HG02759 (cell line): Measurements from ENCODE around the gene PRDM15.

ENCODE experiments used
- ATAC-seq: cut with Tn5 transposase; IDR thresholded peaks from one replicate; pipeline ENCODE4 v1.9.1; 2021; ENCODE audit warnings: mild to moderate bottlenecking, moderate library complexity; ENCODE audit not compliant: unreplicated experiment

Gene PRDM15

DNA sequence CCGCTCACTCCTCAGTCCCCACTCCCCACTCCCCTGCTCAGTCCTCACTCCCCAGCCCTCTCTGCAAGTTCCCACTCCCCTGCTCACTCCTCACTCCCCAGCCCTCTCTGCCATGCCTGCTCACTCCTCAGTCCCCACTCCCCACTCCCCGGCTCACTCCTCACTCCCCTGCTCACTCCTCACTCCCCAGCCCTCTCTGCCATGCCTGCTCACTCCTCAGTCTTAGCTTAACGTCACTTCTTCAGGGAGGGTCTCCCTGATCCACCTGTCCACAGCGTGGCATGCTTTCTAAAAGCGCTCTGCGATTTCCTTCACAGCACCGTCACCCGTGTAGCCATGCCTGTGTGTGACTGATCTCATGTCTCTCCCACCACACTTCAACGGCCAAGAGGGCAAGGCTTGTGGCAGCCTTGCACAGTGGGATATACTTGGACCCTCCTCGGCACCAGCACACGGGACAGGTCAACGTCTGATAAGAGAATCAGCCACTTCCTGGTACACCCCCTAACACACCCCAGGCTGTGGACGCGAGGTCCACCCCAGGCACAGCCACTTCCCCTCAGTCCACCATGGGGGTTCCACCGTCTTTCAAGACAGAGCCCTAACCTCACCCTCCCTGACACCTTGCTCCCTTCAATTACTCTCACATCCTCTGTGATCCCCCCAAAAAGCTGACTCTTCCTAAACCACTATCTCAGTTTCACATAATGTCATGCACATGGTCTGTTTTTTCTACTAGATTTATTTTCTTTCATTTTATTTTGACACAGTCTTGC lies 14.0 kb downstream of the PRDM15 start:
- ATAC-seq, result peak; percentile 65

DNA sequence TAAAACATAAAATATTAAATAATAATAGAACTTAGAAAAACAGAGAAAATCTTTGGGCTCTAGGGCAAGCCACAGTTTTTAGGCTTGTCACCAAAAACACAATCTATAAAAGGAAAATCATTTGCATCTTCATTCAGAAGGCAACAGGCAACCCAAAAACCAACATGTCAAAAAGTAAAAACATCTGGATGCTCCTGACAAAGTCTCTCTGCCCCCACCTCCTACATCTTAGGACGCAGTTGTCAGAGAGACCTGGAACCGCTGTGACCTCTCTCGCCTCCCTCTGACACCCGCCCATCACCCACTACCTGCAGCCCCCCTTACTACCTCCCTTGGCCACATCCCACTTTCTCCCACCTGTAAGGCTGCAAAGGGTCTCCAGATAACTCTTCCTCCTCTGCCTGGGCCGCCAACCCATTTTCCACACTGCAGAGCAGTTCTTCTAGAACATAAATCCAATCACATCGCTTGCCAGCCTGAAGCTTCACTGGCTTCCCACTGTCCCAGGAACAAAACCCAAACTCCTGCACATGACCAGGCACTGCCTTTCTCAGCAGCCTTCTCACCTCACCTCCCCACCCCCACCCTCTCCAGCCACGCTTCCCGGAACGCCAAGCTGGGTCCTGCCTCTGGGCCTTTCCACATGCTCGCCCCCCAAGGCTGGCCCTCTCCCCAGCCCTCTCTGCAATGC lies 14.7 kb downstream of the PRDM15 start:
- ATAC-seq, result no peak

DNA sequence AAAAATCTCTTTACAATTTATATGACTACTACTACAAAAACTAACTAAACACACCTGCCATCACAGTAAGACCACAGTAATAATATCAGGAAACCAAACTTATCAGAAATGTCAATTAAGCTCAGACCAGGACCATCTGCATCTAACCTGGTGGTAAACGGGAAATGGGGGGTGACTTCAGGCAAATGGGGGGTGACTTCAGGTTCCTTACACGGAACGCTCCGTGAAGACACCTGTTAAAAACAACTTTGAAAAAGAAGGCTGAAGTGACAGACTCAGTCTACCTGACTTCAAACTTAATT lies 15.8 kb downstream of the PRDM15 start:
- no peak for ATAC-seq

DNA sequence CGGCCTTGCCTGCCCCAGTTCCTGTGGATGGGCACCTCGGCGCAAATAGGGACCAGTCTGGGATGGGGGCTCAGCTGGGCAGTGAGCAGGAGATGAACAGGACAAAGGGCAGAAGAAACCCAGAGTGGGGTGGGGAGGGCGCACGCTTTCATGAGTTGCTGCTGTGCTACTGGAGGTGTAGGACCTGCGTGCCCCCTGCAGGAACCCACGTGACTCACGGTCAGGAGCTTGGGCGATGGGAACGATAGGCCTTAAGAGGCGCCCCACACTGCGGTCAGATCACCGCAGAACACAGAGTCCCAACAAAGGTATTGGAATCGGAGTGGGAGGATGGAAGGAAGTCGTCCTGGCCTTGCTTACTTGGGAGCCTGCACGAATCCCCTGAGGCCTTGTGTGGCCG lies 17.2 kb downstream of the PRDM15 start:
- ATAC-seq, result no peak

DNA sequence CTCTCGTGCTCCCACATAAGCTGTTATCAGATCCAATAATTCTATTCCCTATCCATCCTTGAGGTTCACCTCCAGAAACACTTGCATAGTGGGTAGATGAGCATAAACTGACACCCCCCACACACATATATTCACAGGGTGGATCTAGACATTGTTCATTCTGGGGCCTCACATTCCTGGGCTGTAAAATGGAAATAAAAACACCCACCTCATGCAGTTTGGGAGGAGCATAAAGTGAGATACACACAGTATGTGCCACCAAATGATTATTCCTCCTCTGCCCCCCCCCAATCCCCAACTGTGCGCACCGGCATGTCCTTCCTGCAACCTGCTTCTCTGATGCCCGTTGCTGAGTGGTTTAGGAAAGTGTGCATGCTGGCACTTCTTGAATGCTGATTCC lies 17.9 kb downstream of the PRDM15 start:
- ATAC-seq, result no peak

DNA sequence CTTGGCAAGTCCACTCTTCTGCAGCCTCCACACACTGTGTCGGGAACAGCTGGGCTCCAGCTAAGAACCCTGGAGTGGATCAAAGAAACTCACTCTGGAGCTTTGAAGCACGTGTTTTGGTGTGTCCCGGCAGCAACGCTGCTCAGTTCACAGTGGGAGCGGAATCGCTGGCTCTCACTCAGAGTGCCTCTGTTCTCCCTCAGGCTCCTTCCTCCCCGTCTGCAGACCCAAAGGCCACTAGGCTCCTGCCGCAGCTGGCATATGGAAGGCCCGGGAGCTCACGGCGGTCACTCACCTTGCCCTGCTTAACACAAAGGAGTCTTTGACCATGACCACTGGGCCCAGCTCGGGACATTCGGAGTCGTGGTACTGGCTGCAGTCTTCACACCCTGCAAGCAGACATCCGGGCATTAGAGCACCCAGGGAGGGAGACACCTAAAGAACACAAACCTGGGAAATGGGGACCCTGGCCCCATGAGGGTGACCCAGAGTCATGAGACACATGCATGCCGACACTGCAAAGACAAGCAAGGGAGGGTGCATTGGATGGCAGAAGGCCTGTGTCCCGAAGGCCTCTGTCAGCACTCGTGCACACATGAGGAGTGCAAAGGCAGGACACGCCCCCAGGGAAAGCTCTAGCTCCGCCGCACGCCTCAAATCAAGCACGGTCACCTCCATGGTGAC lies 19.7 kb downstream of the PRDM15 start:
- ATAC-seq, result no peak

DNA sequence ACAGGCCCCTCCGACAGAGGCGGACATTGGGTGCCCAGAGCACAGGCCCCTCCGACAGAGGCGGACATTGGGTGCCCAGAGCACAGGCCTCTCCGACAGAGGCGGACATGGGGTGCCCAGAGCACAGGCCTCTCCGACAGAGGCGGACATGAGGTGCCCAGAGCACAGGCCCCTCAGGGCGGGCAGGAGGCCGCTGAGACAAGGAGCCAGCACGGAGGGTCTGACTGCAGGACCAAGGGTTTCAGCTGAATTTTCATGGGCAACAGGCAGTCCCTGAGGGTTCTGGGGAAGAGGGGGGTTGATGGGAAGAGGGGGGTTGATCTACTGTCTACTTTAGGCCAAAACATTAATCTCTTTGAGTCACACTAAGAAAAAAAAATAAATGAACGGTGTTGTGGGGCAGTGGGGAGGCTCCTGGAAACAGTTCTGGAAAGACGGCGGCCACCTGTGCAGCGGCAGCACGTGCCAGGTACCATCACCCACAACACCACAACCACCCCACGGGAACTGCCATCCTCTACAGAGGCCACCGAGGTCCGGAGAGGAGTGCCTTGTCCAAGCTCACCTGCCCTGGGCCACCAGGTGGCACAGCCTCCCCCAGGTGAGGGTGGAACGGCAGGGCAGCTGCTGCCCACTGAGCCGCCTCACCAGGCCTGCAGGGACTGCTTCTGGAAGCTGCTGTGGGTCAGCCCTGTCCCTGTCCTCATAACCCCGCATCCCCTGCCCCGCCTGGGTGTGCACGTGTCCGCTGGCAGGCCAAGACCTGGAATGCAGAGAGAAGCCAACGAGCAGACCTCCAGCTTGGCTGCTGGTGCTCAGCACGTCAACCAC lies 20.5 kb downstream of the PRDM15 start:
- no peak for ATAC-seq

DNA sequence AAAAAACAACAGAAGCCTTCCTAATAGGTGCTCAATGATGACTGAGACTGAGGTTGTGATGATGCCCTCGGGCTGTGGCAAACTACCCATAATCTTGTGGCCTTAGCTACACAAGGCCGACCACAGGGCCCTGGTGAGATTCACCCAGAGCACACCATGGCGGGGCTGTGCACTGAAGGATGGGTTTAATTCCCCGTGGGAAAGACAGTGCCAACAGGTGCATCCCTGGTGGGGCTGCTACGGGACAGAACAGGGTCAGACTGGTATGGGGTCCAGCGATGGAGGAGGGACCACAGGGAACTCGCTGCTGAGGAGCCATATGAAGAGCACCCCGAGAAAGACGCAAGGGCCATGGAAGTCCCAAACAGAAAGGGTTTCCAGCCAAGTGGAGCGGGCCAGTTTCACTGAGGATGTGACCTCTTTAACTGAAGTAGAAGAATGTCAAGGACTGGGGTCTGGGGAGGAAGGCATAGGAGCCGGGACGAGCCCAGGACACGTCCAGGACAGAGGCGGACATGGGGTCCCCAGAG lies 21.3 kb downstream of the PRDM15 start:
- no peak for ATAC-seq

DNA sequence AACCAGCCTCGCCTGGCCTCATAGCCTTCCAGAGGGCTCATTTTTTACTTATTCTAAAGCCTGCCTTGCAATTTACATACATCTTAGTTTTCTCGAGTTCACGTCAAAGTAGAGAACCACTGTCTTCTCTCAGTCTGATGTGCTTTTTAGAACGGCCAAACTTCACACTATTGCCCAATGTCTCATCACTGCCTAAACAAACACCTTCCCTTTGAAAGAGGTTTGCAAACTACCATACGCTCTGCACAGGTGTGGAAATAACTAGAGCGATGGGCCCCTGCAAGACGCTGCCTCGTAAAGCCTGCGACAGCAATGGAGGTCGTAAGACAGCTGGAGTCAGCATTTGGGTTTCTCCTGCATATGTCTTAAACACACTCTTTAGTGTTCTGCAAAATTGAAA lies 22.6 kb downstream of the PRDM15 start:
- ATAC-seq, result no peak

DNA sequence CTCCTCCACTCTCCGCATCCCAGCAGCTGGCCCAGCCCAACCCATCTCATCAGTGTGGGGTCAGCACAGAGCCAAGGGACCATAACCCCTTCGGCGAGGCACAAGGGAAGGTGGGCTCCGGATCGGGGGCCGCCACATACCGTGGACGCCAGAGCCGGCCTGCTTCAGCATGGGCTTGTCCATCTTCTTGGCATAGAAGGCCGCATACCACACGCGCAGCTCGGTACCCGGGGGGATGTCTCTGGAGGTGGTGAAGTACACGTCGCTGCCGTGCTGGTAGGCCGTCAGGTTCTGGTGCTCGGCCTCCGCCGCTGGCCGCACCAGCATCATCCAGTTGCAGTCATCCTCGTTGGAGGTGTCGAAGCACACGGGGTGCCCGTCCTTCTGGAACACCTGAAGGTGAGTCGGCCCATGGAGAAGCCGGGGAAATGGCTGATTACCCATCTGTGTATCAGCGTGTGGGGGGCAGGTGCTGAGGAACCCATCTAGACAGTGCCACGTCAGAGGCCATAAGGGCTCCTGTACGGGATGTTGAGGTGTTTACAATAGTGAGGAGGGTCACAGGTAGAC lies 24.6 kb downstream of the PRDM15 start:
- no peak for ATAC-seq

DNA sequence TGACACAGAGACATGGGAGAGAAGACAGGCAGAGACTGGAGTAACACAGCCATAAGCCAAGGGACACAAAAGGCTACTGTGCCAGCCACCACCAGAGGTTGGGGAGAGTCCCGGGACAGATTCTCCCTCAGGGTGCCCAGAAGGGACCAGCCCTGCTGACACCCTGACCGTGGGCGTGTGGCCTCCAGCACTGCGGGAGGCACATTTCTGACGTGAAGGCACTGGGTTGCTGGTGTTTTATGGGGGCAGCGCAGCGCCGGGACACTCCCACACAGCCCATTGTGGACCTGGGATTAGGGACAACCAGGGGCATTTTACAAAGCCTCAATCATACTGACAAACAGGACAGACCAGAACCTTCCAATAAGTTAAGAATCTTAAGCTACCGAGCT lies 26.2 kb downstream of the PRDM15 start:
- ATAC-seq, result no peak

DNA sequence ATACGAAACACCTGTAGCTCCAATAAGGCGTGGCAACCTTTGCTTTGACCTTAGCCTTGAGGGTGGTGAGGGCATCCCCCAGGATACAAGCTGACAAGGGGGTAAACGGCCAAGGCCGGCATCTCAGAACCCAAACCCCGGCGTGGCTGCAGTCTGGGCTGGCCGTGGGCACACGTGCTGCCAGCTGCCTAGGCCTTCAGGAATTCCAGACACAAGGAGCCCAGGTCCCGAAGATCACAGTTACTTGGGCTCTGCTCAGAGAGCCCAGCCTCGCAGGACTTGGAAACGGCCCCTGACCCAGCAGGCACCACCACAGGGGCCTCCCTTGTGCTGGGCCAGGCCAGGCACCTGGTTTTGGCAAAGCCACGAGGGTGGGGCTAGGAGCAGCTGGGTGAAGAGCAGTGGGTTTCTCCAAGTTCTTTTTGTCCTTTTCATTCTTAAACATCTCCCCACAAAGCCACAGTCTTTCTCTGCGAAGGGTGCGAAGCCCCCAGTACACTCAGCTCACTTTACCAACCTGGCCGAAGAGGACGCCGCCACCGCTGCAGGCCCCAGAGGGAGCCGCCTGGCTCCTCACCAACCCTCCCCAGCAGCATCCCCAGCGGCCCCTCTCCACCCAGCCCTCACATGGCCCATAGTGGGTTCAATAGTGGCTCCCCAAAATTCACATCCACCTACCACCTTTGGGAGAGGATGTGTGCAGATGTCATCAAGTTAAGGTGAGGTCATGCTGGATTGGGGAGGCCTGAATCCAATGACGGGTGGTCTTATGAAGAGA lies 26.8 kb downstream of the PRDM15 start:
- ATAC-seq, result no peak

DNA sequence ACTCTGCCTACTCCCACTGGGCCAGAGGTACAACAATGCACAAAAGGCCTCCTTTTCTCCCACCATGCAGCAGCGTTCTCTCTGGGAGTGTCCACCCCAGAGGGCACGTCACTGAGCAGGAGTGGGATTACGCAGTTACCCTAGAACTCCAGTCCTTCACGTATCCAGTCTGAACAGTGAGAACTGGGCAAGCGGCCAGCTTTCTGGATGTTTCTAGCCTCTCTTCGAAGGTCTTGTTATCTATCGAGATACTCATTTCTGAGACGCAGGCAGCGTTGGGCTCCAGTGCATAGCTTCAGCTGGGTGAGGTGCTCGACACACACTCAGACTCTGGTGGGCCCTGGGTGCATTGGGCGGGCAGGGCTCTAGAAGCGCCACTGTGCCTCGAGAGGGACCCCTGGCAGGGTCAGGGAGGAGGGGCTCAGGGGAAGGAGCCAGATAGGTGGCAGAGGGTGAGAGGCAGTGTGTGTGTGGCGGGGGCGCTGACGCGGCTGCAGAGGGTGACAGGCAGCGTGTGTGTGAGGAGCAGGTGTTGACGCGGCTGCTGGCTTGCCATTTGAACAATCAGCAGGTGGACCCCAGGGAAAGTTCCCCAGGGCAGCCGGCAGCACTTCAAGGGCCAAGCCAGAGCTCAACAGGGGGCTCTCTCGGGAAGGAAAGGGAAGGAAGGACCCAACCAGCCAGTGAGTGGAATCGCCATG lies 27.9 kb downstream of the PRDM15 start:
- no peak for ATAC-seq

DNA sequence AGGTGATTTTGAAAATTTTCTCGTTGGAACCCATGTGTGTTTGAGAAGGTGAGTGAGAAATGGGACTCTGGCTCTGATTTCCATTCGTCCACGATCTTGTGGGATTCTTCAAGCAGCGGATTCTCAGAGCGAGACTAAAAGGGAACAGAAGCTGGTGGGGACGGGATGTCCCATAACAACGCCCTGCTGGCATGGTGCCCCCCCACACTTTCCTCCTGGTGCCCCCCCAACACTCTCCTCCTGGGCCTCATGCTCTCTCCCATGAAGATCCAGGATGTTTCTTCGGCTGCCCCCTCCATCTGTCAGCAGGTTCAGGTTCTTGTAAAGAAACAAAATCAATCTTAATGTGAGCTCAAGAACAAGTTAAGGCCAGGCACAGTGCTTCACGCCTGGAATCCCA lies 29.1 kb downstream of the PRDM15 start:
- ATAC-seq, result no peak

DNA sequence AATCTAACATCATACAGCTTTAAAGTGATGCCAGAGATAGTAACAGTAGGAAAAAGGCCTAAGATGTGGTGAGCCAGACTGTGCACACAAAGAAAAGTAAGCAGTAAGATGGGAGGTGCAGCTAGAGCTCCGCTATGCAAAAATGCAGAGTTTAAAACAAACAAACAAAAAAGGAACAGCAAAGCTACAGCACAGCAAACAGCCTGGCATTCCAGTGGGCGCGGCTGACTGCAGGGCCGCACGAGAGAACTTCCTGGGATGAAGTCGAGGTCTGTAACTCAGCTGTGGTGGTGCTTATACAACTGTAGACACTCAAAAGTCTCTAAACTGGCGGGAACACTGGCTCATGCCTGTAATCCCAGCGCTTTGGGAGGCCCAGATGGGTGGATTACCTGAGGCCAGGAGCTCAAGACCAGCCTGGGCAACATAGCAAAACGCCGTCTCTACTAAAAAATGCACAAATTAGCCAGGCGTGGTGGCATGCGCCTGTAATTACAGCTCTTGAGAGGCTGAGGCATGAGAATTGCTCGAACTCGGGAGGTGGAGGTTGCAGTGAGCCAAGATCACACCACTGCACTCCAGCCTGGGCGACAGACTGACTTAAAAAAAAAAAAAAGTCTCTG lies 30.1 kb downstream of the PRDM15 start:
- ATAC-seq, result no peak

DNA sequence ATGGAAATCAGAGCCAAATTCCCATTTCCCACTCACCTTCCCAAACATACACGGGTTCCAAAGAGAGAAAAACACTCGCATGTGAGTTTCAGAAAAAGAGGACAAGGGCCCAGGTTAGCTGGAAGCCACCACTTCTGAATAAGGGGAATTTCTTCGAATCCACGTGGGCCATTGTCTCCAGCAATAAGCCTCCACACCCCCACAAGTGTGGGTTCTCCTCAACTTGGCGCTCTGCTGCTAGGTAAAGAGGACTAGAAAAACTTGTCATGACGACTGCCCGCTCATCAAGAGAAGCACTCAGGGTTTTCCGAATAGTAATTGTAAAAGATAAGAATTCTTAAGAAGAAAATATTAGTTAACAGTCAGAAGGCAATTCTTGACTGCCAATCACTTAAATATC lies 30.6 kb downstream of the PRDM15 start:
- no peak for ATAC-seq

DNA sequence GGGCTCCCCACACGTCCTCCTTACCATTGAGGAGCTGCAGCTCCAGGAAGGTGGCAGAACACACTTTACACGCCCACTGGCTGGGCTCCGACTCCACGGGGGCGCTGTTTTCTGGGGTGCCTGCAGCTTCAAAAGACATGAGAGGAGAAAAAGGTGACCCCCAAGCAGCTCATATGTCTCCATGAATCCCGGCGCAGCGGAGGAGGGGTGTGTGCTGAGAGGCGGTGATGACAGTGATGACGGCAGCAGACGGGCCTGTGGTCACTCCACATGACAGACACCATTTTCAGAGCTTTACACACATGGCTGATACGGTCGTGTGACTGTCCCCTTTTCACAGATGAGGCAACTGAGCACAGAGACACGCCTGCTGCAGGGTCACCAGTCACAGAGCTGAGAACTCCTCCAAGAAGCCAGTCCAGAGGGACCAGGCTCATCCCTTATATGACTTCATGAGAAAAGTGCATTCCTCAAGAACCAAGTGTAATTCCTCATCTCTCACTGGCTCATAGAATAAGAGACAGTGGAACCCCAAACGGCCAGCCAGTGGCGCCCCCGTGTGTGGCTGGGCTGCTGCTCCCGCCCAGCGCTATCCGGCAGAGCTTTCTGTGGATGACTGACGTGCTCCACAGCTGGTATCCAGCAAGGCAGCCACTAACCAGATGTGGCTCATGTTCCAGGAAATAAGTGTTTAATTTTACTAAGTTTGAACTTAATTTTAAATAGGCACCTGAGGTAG lies 31.9 kb downstream of the PRDM15 start:
- no peak for ATAC-seq

DNA sequence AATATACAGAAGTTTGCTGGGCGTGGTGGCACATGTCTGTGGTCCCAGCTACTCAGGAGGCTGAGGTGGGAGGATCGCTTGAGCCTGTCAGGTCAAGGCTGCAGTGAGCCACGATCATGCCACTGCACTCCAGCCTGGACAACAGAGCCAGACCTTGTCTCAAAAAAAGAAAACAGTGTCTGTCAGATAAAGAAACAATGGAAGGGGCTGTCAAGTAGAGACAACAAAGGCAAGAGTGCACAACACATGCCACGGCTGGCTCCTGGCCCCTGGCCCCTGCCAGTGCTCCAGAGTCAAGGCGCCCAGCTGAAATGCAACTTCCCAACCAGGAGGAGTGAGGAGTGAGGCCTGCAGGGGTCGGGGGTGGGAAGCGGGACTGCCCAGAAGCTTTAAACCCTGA lies 32.6 kb downstream of the PRDM15 start:
- no peak for ATAC-seq

DNA sequence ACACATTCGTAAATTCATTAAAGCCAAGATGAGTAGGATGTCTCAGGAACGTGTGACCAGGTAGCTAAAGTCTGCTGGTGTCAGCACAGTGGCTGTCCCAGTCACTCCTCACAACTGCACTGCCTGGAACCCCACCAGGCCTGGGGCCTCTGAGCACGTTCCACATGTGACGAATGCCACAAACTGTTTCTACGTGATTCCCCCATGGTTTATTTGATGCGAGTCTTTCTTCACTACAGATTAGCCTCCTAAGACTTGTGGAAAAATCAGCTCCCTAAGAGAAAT lies 33.2 kb downstream of the PRDM15 start:
- ATAC-seq, result no peak
